ENCODE results near the gene PLPPR1.

DNA sequence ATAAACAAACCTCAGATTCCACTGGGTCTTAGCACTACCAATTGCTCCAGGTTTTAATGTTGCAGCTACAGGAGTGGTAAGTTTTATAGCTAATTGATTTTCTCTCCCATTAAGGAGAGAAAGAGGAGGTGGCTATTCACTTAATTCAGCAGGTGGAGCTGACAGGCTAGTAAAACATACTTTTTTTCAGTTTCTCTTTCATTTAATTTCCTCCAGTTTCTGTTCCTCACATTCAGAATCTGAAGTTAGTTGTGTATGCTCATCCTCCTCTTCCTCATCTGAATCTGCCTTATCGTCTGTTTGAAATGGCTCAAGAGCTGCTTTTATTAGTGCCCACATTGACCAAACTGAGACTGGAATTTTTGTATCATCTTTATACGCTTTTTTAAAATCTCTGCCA is 98.0 kb downstream of the PLPPR1 start:
- TF ChIP-seq, protein P1, sequence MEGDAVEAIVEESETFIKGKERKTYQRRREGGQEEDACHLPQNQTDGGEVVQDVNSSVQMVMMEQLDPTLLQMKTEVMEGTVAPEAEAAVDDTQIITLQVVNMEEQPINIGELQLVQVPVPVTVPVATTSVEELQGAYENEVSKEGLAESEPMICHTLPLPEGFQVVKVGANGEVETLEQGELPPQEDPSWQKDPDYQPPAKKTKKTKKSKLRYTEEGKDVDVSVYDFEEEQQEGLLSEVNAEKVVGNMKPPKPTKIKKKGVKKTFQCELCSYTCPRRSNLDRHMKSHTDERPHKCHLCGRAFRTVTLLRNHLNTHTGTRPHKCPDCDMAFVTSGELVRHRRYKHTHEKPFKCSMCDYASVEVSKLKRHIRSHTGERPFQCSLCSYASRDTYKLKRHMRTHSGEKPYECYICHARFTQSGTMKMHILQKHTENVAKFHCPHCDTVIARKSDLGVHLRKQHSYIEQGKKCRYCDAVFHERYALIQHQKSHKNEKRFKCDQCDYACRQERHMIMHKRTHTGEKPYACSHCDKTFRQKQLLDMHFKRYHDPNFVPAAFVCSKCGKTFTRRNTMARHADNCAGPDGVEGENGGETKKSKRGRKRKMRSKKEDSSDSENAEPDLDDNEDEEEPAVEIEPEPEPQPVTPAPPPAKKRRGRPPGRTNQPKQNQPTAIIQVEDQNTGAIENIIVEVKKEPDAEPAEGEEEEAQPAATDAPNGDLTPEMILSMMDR (IDR thresholded peaks at IDR 0.05; ENCODE audit: low read length), result no peak
- no peak for TF ChIP-seq EZH2 (IDR thresholded peaks at IDR 0.05; ENCODE audit: borderline replicate concordance, low read length)

All from OCI-LY1 (cell line).